SK-N-SH (cell line): ENCODE data around the gene FOXN4.

Experiments used
- ZBTB33 ChIP-seq: IDR thresholded peaks from 2 replicates; pipeline ENCODE4 v1.4.0; 2012; ENCODE audit warnings: low read depth, borderline replicate concordance
- TF ChIP-seq, protein P1 (sequence below): fragments of 200-600 bp; sonication (generic); IDR thresholded peaks from 2 replicates; pipeline ENCODE4 v1.6.1; 2017; ENCODE audit warnings: antibody characterized with exemption, mild to moderate bottlenecking, moderate library complexity
- TF ChIP-seq, protein P2 (sequence below): IDR thresholded peaks from 2 replicates; pipeline ENCODE4 v1.6.1; 2012; ENCODE audit warnings: mild to moderate bottlenecking, low read depth, low read length, moderate library complexity

DNA sequence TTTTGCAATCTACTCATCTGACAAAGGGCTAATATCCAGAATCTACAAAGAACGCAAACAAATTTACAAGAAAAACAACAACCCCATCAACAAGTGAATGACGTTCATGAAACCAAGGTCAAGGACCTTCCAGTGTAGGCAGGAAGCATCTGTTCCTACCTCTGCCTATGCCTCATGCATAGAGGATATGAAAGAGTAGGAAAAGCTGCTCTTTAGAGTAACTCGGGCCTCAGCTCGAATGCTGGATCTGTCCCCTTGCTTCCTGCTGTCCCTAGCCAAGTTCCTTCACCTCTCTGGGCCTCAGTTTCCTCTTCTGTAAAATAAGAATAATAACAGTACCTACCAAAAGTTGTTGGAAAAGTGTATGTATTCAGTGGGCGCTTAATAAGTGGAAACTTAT, 65.0 kb downstream of the FOXN4 start:
- no peak for TF ChIP-seq ZBTB33
- TF ChIP-seq, protein P1, sequence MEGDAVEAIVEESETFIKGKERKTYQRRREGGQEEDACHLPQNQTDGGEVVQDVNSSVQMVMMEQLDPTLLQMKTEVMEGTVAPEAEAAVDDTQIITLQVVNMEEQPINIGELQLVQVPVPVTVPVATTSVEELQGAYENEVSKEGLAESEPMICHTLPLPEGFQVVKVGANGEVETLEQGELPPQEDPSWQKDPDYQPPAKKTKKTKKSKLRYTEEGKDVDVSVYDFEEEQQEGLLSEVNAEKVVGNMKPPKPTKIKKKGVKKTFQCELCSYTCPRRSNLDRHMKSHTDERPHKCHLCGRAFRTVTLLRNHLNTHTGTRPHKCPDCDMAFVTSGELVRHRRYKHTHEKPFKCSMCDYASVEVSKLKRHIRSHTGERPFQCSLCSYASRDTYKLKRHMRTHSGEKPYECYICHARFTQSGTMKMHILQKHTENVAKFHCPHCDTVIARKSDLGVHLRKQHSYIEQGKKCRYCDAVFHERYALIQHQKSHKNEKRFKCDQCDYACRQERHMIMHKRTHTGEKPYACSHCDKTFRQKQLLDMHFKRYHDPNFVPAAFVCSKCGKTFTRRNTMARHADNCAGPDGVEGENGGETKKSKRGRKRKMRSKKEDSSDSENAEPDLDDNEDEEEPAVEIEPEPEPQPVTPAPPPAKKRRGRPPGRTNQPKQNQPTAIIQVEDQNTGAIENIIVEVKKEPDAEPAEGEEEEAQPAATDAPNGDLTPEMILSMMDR = no peak
- TF ChIP-seq, protein P2, sequence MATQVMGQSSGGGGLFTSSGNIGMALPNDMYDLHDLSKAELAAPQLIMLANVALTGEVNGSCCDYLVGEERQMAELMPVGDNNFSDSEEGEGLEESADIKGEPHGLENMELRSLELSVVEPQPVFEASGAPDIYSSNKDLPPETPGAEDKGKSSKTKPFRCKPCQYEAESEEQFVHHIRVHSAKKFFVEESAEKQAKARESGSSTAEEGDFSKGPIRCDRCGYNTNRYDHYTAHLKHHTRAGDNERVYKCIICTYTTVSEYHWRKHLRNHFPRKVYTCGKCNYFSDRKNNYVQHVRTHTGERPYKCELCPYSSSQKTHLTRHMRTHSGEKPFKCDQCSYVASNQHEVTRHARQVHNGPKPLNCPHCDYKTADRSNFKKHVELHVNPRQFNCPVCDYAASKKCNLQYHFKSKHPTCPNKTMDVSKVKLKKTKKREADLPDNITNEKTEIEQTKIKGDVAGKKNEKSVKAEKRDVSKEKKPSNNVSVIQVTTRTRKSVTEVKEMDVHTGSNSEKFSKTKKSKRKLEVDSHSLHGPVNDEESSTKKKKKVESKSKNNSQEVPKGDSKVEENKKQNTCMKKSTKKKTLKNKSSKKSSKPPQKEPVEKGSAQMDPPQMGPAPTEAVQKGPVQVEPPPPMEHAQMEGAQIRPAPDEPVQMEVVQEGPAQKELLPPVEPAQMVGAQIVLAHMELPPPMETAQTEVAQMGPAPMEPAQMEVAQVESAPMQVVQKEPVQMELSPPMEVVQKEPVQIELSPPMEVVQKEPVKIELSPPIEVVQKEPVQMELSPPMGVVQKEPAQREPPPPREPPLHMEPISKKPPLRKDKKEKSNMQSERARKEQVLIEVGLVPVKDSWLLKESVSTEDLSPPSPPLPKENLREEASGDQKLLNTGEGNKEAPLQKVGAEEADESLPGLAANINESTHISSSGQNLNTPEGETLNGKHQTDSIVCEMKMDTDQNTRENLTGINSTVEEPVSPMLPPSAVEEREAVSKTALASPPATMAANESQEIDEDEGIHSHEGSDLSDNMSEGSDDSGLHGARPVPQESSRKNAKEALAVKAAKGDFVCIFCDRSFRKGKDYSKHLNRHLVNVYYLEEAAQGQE = no peak
